Measurements from ENCODE around the gene TMA16.

The TMA16 gene

GRCh38 chr4:163565226-163566135 lies 71.0 kb downstream of the TMA16 start:
- DNase-seq, result no peak

GRCh38 chr4:163566257-163566796 lies 71.8 kb downstream of the TMA16 start:
- no peak for DNase-seq

- no peak for DNase-seq
Observed at GRCh38 chr4:163568843-163569242, 74.4 kb downstream of the TMA16 start.
